NCI-H146 treated with DMSO at 0.1 percent for 48 hours (cell line): ENCODE measurements around the gene AK5.

Experiments
- DNase-seq: peaks from one replicate; lab custom pipeline; 2025; ENCODE audit not compliant: unreplicated experiment; lab: John Stamatoyannopoulos, UW

The AK5 gene

DNA sequence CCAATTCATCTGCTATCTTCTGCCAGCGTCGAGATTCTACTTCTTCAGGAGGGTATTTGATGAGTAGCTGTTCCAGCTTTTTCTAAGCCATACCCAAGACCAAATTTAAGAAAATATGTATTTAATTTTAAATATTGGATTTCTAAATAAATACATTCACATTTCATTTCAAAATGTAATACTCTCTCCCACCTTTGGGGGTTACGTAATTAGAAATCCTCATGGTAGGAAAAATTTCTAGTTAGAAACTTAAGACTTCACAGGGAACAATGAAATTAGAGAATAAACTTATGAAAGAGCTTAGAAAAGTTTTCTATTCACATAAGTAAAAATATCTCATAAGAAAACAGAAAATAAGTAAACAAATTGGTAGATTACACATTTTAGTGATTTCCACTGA, 297.7 kb downstream of the AK5 start:
- no peak for DNase-seq

DNA sequence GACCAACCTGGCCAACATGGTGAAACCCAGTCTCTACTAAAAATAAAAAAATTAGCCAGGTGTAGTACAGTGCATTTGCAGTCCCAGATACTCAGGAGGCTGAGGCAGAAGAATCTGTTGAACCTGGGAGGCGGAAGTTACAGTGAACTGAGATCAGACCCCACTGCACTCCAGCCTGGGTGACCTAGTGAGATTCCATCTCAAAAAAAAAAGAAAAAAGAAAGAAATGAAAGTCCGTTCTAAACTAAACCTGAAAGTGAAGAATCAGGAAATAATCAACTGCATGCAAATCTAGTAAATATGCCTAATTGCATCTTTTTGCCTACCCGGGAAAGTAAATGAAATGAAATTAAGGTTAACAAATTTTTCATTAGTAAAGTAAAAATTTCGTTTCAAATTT, 301.1 kb downstream of the AK5 start:
- DNase-seq = no peak

DNA sequence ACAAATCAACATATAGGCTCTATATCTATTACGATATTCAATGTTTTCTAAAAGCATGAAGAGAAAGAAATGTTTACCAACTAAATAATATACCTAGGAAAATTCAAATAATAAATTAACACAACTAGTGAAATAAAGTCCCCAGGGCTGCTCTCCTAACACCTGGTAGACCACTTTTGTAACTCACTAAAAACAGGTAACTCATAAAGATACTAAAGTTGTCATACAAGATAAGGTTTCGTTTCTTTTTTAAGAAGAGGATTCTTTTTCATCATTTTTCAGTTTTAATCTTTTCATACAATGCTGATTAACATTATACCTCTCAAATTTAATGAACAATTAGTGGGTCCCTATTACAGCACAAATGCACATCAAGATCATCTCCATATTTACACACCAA, 301.7 kb downstream of the AK5 start:
- DNase-seq = no peak

DNA sequence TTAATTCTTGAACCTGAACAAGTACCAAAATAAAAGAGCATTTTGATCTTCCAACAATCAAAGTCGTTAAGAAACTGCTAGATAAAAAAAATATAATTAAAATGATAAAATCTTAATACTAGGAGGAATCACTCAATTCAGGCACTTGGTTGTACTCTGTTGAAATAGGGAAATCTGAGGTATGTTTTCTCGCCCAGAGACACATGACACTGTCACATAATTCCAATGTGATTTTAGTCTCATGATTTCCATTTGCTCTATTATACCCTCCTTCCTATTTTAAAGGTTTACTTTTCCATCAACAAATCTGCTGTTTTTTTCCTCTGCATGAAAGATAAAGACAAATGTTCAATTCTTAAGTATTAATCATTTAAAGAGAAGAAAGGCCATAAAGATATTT, 303.1 kb downstream of the AK5 start:
- DNase-seq = no peak

DNA sequence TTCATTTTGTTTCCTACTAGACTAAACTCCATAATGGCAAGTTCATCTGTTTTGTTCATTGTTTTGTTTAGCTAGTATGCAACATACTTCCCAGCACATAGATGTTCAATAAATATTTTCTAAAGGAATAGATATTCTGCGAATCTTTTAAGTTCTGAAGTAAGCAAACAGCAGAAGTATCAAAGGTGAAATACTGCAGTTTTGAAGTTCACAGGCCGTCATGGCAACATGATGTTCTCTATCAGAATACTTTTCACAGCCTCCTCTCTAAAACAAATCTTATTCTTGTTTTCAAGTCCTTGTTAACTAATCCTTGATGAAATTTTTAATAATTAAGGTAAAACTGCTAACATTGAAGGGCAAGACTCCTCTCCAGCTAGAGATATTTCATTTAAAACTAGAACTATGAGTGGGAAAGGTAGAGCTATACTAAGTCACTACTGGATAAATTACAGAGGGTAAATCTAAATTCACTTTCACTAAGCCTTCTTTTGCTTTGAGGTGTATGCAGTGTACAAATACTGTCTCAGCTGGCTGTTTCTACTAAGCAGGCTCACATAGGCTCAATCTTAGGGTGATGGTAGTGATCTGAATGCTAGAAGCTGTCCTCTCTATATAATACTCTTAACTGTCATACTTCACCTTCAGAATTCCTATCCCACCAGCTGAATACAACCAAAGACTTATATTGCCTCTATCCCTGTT, 303.9 kb downstream of the AK5 start:
- no peak for DNase-seq

DNA sequence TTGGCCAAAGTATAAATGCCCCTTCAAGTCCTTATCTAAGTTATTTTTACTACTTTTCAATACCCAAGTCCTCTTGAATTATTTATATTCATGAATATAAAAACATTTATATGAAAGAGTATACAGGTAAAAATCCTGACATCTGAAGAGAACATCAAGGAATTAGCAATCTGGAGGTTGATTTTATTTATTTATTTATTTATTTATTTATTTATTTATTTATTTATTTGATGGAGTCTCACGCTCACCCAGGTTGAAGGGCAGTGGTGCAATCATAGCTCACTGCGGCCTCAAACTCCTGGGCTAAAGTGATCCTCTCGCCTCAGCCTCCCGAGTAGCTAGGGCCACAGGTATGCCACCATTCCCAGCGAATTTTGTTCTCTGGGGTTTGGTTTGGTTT, 307.4 kb downstream of the AK5 start:
- DNase-seq = no peak

DNA sequence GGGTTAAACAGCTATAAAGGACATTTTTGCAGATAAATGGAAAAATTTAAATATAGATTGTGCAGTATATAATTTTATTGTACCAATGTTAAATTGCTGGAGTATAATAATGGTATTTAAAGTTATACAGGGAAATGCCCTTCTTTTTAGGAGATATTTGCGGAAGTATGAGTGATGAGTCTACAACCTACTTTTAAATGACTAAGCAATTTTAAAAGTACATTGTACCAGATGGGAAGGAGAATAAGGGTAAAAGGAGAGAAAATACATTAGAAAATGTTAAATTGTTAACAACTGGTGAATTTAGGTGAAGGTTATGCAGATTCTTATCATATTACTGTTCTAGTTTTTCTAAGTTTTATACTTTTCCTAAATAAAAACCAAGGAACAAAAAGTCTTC, 308.8 kb downstream of the AK5 start:
- no peak for DNase-seq

DNA sequence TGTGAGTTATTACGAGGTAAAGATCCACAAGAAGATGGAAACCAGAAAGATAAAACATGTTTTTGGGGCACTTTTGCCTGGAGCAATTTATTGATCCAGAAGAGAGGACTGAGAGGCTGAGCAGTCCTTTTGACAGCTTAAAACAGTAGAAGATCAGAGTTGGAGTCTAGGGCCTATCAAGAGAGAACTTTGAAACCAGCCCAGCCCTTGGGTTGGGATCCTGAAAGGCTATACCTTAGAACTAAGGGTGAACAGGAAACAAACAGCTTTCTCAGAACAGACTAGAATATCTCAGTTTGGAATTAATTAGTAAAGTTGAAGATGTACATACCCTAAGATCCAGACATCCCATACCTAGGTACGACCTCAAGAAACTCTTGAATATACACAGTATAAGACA, 311.1 kb downstream of the AK5 start:
- no peak for DNase-seq

DNA sequence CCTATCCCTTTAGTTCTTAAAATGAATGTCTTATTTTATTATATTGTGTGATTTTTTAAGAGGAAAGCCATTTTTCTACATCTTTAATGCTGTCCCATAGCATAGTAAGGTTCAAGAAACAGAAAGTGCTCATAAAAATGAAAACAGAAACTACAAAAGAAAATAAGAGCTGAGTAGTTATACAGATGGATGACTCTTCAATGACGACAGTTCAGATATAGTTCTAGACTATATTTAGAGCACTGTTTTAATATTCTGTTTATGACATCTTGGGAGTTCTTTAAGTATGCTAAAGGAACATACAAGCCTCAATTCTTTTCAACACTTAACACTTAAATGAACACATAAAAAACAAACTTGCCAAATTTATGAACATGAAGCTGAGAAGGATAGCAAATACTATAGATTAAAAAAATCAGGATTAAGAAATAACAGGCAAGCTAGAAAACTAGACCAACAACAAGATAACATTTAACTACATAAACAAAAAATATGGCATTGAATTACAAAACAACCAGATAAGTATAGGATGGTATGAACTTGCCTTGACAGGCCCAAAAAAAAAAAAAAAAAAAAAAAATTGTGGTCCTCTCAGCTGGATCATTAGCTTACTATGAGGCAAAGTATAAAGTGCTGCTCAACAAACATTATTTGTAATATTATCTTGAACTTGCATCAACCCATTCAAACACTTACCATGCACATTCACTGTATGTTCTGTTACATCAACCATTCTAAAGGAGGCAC, 312.7 kb downstream of the AK5 start:
- DNase-seq = no peak

DNA sequence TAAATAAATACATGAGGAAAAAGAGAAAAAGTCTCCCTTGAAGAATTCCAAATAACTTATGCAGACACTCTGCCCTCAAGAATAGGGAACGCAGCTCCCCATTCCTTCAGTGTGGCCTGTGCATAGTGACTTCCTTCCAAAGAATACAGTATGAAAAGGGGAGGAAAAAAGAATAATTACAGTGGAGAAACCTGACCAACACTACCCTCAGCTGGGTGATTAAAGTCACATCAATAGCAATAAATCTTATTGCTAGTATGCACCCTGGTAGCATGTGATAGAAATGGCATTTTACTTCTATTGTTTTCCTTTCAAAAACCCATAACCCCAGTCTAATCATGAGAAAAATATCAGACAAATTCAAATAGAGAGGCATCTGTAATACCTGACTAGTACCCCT, 315.5 kb downstream of the AK5 start:
- no peak for DNase-seq

DNA sequence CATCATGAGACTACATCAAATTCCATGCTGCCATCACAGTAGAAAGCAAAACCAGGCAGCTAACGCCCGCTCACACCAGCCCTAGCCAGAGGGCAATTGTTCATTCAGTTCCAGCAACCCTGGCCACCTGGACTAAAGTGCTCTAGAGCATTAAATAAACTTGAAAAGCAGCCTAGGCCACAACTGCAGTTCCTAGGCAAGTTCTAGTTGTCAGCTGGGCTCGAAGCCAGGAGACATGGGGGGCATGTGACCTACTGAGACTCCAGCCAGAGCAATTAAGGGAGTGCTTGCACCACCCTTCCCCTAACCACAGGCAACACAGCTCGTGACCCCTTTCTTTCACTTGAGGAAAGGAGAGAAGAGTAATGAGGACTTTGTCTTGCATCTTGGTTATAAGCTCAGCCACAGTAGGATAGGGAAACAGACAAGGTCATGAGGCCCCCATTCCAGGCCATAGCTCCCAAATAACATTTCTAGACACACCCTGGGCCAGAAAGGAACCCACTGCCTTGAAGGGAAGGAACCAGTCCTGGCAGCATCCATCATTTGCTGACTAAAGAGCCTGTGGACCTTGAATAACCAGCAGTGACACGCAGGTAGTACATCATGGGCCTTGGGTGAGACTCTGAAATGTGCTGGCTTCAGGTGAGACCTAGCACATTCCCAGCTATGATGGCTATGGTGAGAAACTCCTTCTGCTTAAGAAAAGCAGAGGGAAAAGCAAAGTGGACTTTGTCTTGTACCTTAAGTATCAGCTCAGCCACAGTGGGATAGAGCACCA, 323.6 kb downstream of the AK5 start:
- DNase-seq = no peak

DNA sequence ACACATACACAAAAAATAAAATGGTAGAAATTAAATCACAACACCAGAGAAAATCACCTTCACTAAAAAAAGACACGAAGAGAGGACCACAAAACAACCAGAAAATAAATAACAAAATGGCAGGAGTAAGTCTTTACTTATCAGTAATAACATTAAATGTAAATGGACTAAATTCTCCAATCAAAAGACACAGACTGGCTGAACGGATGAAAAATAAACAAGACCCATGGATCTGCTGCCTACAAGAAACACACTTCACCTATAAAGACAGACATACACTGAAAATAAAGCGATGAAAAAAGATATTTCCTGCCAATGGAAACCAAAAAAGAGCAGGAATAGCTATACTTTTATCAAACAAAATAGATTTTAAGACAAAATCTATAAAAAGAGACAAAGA, 327.1 kb downstream of the AK5 start:
- DNase-seq = no peak
